Karpas-422 (cell line): Measurements from ENCODE around the gene CDCA8. TPM values are rescaled to one million over a fixed set of nuclear protein-coding genes. Genes with fewer than 3 reads are reported as not detected.

Experiments
- DNase-seq: peaks from one replicate; pipeline ENCODE4 v3.0.0-alpha.2; 2015
- H2AFZ ChIP-seq: fragments of 200-600 bp; sonication (generic); 2 replicates; pipeline ENCODE4 v1.6.1; 2014; ENCODE audit warnings: antibody characterized with exemption, low read length, mixed read lengths
- H3K27ac ChIP-seq: fragments of 200-600 bp; sonication (generic); 2 replicates; pipeline ENCODE4 v1.5.1; 2014; ENCODE audit warnings: mild to moderate bottlenecking, low read length, moderate library complexity
- H3K27me3 ChIP-seq: fragments of 200-600 bp; sonication (generic); 2 replicates; pipeline ENCODE4 v1.6.1; 2014; ENCODE audit warnings: low read length, mixed read lengths
- H3K36me3 ChIP-seq: fragments of 200-600 bp; sonication (generic); 2 replicates; pipeline ENCODE4 v1.6.1; 2014; ENCODE audit warnings: low read length, mixed read lengths; ENCODE audit not compliant: insufficient read depth
- H3K4me1 ChIP-seq: fragments of 200-600 bp; sonication (generic); 2 replicates; pipeline ENCODE4 v1.6.1; 2014; ENCODE audit warnings: mild to moderate bottlenecking, low read length, mixed read lengths
- H3K4me2 ChIP-seq: fragments of 200-600 bp; sonication (generic); 2 replicates; pipeline ENCODE4 v1.6.1; 2014; ENCODE audit warnings: low read length, low read depth, mild to moderate bottlenecking; ENCODE audit not compliant: poor library complexity, severe bottlenecking
- H3K4me3 ChIP-seq: fragments of 200-600 bp; sonication (generic); 2 replicates; pipeline ENCODE4 v1.5.1; 2014; ENCODE audit warnings: mild to moderate bottlenecking, antibody characterized with exemption, low read length, mixed read lengths
- H3K79me2 ChIP-seq: fragments of 200-600 bp; sonication (generic); 2 replicates; pipeline ENCODE4 v1.6.1; 2014; ENCODE audit warnings: mild to moderate bottlenecking, low read length, mixed read lengths
- H3K9ac ChIP-seq: fragments of 200-600 bp; sonication (generic); 2 replicates; pipeline ENCODE4 v1.6.0; 2014; ENCODE audit warnings: low read length
- H3K9me2 ChIP-seq: fragments of 200-600 bp; sonication (generic), shearing (Covaris generic); replicated peaks from 2 replicates; pipeline ENCODE4 v1.6.0; 2014; ENCODE audit warnings: mild to moderate bottlenecking, low read length, moderate library complexity; ENCODE audit not compliant: insufficient read depth
- H3K9me3 ChIP-seq: fragments of 300-700, 200-600 bp; sonication (generic); 2 replicates; pipeline ENCODE4 v1.6.1; 2014; ENCODE audit warnings: low read length, mixed read lengths
- H4K20me1 ChIP-seq: fragments of 200-600 bp; sonication (generic); 2 replicates; pipeline ENCODE4 v1.6.1; 2014; ENCODE audit warnings: mild to moderate bottlenecking, antibody characterized with exemption, low read length, low read depth; ENCODE audit not compliant: insufficient read depth
- total RNA-seq: library from RNA; depleted of rRNA; stranded (reverse); fragments of >200 nt; shearing (Covaris generic); gene quantifications from 2 replicates; pipeline ENCODE4 v1.2.3, GENCODE V29; 2014; ENCODE audit warnings: low replicate concordance

Gene CDCA8
- total RNA-seq, 1 experiment from 2014 or later: 33.1 TPM

DNA sequence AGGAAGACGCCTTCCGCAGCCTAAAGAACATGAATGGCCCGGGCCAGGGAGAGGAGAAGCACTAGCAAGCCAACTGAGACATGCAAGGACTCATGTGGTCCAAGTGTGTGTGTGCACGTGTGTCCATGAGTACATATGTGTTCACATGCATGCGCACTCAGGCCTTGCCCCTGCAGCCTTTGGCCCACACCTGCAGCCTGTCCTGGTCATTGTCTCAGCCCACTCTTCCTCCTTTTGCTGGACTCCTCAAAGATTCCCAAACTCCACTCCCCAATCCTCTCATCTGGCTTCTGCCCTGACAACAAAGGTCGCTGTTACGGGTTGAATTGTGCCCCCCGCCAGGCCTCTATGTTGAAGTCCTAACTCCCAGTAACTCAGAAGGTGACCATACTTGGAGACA is 21.9 kb downstream of the CDCA8 start:
- no peaks in the 10 kb centered on the region for H3K9me3 ChIP-seq
- H3K9ac ChIP-seq: no peak overlapping the region
- H3K4me3 ChIP-seq: no peak overlapping the region
- peaks cover 10% of the 10 kb centered on the region; the same call in 1 of the 2 replicates for H3K36me3 ChIP-seq
- DNase-seq: no peak
- H3K9me2 ChIP-seq: no peaks in the 10 kb centered on the region
- H3K4me2 ChIP-seq: no peak overlapping the region
- no peaks in the 10 kb centered on the region for H3K79me2 ChIP-seq
- no peaks in the 10 kb centered on the region for H4K20me1 ChIP-seq
- no peak overlapping the region for H2AFZ ChIP-seq
- H3K27me3 ChIP-seq: no peaks in the 10 kb centered on the region
- no peak overlapping the region for H3K27ac ChIP-seq
- H3K4me1 ChIP-seq: no peaks in the 10 kb centered on the region

DNA sequence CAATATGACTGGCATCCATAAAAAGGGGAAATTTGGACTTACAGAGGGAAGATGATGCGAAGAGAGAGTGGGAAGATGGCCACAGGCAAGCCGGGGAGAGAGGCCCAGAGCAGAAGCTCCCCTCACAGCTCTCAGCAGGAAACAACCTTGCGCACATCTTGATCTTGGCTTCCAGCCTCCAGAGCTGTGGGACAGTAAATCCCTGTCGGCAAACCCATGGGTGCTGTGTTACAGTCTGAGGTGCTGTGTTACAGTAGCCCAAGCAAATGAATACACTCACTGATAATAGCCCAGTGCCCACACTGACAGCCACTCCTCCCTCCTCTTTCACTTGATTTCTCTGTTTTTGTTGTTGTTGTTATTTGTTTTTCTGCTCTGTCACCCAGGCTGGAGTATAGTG is 22.4 kb downstream of the CDCA8 start:
- H3K9me2 ChIP-seq: no peaks in the 10 kb centered on the region
- no peaks in the 10 kb centered on the region for H3K9me3 ChIP-seq
- no peak overlapping the region for H2AFZ ChIP-seq
- H3K9ac ChIP-seq: no peak overlapping the region
- no peak overlapping the region for H3K27ac ChIP-seq
- no peak for DNase-seq
- H3K27me3 ChIP-seq: no peaks in the 10 kb centered on the region
- H3K4me3 ChIP-seq: no peak overlapping the region
- no peaks in the 10 kb centered on the region for H3K79me2 ChIP-seq
- no peaks in the 10 kb centered on the region for H4K20me1 ChIP-seq
- H3K4me1 ChIP-seq: no peaks in the 10 kb centered on the region
- H3K4me2 ChIP-seq: no peak overlapping the region
- peaks cover 5% of the 10 kb centered on the region; the same call in 1 of the 2 replicates for H3K36me3 ChIP-seq

DNA sequence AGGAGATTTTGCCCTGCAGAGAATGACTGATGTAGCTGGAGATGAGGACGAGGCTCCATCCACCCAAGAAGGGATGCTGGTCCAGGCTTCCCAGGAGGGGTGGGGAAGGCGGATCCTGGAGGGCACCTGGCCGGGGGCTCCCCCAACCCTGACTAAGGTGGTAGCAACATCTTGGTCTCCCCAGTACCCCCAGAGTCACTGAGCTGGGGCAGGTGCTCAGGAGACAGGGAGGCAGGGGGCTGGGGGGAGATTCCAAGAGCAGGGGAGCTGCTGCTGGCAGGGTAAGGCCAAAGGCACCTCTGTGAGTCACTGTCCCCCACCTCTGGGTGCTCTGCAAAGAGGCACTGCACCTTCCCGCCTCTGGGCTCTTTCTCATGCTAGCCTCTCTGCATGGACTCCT is 24.0 kb downstream of the CDCA8 start:
- Histone ChIP-seq H3K4me1 (no peaks in the 10 kb centered on the region), H3K4me2 (no peak overlapping the region)

DNA sequence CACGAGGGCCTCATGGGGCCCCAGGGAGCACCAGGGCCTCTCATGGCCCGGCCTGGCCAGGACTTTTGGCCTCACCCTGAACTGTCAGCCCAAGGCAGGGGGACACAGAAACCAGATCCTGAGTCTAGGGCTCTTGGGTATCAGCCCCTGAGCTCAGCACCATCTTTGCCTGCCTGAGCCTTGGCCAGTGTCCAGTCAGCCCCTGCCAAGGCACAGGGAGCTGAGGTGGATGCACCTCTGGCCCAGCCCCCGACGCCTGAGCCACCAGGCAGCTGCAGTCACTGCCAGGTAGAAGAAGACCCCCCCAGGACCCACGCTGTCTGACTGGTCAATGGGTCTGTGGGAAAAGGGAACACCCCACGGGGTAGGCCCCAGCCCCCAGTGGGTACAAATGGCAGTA is 25.3 kb downstream of the CDCA8 start:
- Histone ChIP-seq H2AFZ (no peak overlapping the region), H3K9me2 (no peaks in the 10 kb centered on the region), H3K27me3 (no peaks in the 10 kb centered on the region), H3K4me2 (no peak overlapping the region), H3K27ac (no peak overlapping the region), H4K20me1 (no peaks in the 10 kb centered on the region), H3K4me3 (no peak overlapping the region), H3K9ac (no peak overlapping the region), H3K4me1 (no peaks in the 10 kb centered on the region), H3K9me3 (no peaks in the 10 kb centered on the region), H3K36me3 (no peaks in the 10 kb centered on the region), H3K79me2 (no peaks in the 10 kb centered on the region)
- DNase-seq: no peak

More for the DNA sequence above, 24.0 kb downstream of the CDCA8 start:
- Histone ChIP-seq H3K27ac (no peak overlapping the region), H2AFZ (no peak overlapping the region), H3K9ac (no peak overlapping the region), H3K4me3 (no peak overlapping the region), H3K9me2 (no peaks in the 10 kb centered on the region), H4K20me1 (no peaks in the 10 kb centered on the region), H3K79me2 (no peaks in the 10 kb centered on the region), H3K36me3 (no peaks in the 10 kb centered on the region), H3K27me3 (no peaks in the 10 kb centered on the region), H3K9me3 (no peaks in the 10 kb centered on the region)
- DNase-seq: no peak

DNA sequence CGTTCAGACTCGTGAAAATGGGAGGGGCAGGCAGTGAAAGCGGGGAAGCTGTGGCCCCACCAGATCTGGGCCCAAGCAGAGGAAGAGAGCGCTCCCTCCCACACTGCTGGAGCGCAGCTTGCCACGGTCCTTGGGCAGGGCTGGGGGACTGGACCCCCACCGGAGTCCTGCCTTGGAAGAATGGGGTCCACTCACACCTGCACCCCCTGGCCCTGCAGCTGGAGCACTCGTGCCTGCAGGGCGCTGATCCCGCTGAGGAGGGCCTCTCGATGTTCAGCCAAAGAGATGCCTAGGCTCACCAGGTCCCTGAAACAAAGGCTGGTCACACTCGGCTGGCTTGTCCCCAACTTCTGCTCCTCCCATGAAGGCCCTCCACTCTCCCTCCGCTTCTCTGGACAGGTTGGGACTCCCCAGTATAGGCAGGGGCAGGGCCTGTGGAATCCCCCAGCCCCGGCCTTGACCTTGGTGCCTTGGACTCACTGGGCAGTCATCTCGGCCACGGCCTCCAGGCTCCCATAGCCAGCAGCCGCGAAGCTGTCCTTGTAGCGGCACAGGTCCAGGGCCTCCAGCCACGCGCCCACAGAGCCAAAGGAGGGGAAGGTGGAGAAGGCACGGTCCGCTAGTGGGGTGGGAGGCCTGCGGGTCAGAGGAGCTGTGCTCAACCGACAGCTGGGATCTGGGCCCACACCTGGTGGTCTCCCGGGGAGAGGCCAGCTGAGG is 26.0 kb downstream of the CDCA8 start:
- Histone ChIP-seq H2AFZ (no peak overlapping the region), H3K4me1 (no peaks in the 10 kb centered on the region), H3K9me3 (no peaks in the 10 kb centered on the region), H3K4me3 (no peak overlapping the region), H3K9me2 (no peaks in the 10 kb centered on the region), H4K20me1 (no peaks in the 10 kb centered on the region), H3K27ac (no peak overlapping the region), H3K9ac (no peak overlapping the region), H3K36me3 (no peaks in the 10 kb centered on the region), H3K79me2 (no peaks in the 10 kb centered on the region), H3K27me3 (no peaks in the 10 kb centered on the region), H3K4me2 (no peak overlapping the region)
- DNase-seq: no peak

DNA sequence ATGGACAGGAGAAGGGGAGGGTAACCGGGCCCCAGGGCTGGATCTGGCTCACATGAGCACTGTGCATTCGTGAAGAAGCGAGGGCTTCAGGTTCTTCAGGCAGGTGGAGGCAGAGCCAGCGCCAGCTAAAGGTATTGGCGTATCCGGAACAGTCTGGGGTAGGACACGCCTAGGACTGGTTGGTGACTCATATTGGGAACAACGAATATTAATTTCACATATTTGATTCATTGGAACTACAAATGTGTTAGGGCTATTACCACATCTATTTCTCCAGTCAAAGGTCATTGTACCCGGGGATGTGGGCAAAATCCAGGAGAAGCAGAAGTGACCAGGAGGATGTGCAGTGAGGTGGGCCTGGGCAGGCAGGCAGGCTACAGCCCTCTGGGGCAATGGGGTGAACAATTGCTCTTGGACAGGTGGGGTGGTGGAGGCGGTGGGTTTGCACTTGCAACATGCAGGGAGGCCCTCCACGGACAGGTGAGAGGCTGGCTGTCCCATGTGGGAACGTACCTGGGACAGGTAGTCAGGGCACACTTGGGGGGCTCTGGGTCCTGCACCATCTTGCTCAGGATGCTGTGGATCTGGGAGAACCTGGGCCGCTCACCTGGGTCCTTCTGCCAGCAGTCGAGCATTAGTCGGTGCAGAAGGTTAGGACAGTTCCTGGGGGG is 26.7 kb downstream of the CDCA8 start:
- no peaks in the 10 kb centered on the region for H4K20me1 ChIP-seq
- H3K4me3 ChIP-seq: no peak overlapping the region
- no peak overlapping the region for H3K4me2 ChIP-seq
- no peaks in the 10 kb centered on the region for H3K9me2 ChIP-seq
- no peak for DNase-seq
- no peaks in the 10 kb centered on the region for H3K4me1 ChIP-seq
- no peak overlapping the region for H3K9ac ChIP-seq
- H3K27ac ChIP-seq: no peak overlapping the region
- no peaks in the 10 kb centered on the region for H3K36me3 ChIP-seq
- no peaks in the 10 kb centered on the region for H3K9me3 ChIP-seq
- no peaks in the 10 kb centered on the region for H3K27me3 ChIP-seq
- H3K79me2 ChIP-seq: no peaks in the 10 kb centered on the region
- H2AFZ ChIP-seq: no peak overlapping the region

DNA sequence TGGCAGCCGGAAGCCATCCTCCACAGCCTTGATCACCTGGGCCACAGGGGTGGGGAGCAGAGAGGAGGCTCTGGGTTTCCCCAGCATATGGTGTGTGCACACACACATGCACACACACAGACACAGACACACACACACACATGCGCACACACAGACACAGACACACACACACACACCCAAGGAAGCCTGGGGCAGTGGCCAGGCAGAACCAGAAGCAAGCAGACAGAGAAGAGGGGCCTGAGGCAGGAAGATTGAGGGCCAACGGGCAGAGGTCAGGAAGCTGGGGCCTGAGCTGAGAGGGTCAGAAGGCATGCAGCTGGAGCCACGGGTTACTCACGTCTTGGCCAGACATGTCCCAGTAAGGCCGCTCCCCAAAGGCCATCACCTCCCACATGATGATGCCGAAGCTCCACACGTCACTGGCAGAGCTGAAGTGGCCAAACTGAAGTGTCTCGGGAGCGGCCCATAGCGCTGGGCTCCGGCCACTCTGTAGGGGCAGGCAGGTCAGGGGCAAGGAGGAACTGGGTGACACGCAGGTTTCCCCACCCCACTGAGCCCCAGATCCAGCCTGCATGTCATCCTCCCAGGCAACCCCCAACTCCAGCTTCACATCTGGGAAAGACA is 27.4 kb downstream of the CDCA8 start:
- no peaks in the 10 kb centered on the region for H3K79me2 ChIP-seq

More for the DNA sequence above, 27.4 kb downstream of the CDCA8 start:
- no peaks in the 10 kb centered on the region for H3K9me2 ChIP-seq
- no peak for DNase-seq
- H4K20me1 ChIP-seq: no peaks in the 10 kb centered on the region
- no peaks in the 10 kb centered on the region for H3K27me3 ChIP-seq
- H3K4me2 ChIP-seq: no peak overlapping the region
- H3K9ac ChIP-seq: no peak overlapping the region
- no peak overlapping the region for H2AFZ ChIP-seq
- no peak overlapping the region for H3K27ac ChIP-seq
- no peaks in the 10 kb centered on the region for H3K9me3 ChIP-seq
- H3K4me1 ChIP-seq: no peaks in the 10 kb centered on the region
- no peaks in the 10 kb centered on the region for H3K36me3 ChIP-seq
- H3K4me3 ChIP-seq: no peak overlapping the region
